Measurements from ENCODE around the gene CDSN.

- no peak for TF ChIP-seq CTCF (IDR thresholded peaks at IDR 0.05)
- TF ChIP-seq POLR2A (IDR thresholded peaks at IDR 0.05): no peak
These were observed 41.2 kb upstream of the CDSN start for GRCh38 chr6:31161216-31162126.
